ENCODE data around the gene SPATA24. TPM values are rescaled to one million over a fixed set of nuclear protein-coding genes. Genes with fewer than 3 reads are reported as not detected.
A peak's percentile ranks its signal among the peaks of the same experiment; 100 is the strongest.

The SPATA24 gene
- polyA plus RNA-seq, 2 of the 4 experiments (the other 2 are of a cell fraction), result 5.7 to 6.9 TPM

DNA sequence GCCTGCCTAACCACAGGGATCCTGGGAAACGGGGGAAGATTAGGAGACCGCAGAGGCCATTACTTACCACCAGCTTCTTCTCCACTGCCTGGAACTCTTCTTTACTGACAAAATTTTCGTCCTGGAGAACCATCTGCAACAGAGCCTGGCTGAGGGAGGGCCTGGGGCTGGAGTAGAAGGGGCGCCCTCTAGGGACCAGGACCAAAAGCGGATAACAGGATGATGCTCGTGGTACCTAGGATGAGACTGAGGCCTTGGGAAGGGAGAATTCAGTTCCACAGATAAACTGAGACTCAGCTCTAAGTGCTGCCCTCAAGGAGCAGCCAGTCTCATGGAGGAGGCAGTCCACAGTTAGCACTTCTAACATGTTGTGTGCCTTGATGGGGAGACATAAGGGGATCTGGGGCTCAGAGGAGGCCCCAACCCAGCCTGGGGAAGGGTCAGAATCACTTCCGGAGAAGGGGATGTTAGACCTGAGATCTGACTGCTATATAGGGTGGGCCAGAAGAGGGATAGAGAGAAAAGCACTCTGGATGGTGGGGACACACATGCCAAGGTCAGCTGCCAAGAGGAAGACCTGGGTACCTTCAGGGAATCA, 1.2 kb downstream of the SPATA24 start:
- DNase-seq (ENCODE audit: low read depth in 1 of 2, low spot score in 1 of 2) (peak; percentile 63 to 72), FAIRE-seq (no peak), ATAC-seq (peak; percentile 38 to 53; a peak in 3 of 6 replicates)
- no peaks in the 10 kb centered on the region for H3K9me3 ChIP-seq
- peaks cover 18% of the 10 kb centered on the region for H3K4me1 ChIP-seq
- CTCF ChIA-PET, result interaction anchor here (0.9 to 6.1 kb wide), 7 partner anchors 9 to 114 kb away, joined by 3 to 48 read pairs (median 5); partner anchors contain the start of gene PAIP2
- WGBS (ENCODE audit: missing lambda C conversion rate), result 55% methylated on average over 7 of the region's 7 CpGs
- POLR2A ChIA-PET, result interaction anchor here (0.9 kb wide), 1 partner anchor 10 kb away, joined by 3 read pairs; no protein-coding TSS in a partner anchor
- TF ChIP-seq CTCF (IDR thresholded peaks at IDR 0.05) (peak; percentile 58), RAD21 (conservative IDR thresholded peaks at IDR 0.05 in 1 of 2, IDR thresholded peaks at IDR 0.05 in 1 of 2) (peak in 1 of 2 experiments; percentile 52; a peak in 2 of 5 replicates), GATA3 (IDR thresholded peaks at IDR 0.05; ENCODE audit: borderline replicate concordance) (no peak)
- no peak overlapping the region for H3K4me3 ChIP-seq
- H3K27ac ChIP-seq, result peak overlapping the region in 1 of 2 experiments; percentile 91; a peak in 1 of 6 replicates
- H3K4me2 ChIP-seq, result peak overlapping the region; percentile 71

DNA sequence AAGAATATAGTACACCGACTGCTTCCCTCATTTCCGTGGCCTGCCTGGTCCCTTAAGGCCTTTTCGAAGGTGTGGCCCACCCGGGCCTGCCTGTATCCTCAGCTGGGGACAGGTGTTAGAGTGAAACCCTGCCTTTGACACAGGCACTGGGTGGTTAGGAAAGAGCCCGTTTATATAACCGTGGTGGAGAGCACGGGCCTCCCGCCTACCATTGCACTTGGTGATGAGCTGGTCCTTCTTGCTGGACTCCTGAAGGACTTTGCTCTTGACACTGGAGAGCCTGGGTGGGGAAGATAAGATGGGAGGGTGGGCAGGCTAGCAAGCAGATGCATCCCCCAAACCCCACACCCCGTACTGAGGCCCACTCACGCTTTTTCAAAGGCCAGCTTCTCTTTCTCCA, 2.3 kb downstream of the SPATA24 start:
- 83% methylated on average over 10 of the region's 10 CpGs for WGBS (ENCODE audit: missing lambda C conversion rate)
- no peak for ATAC-seq
- Histone ChIP-seq H3K4me1 (peaks cover 18% of the 10 kb centered on the region), H3K4me3 (no peak overlapping the region), H3K9me3 (no peaks in the 10 kb centered on the region), H3K4me2 (no peak overlapping the region), H3K27ac (no peak overlapping the region)
- no peak for DNase-seq (ENCODE audit: low read depth in 1 of 2, low spot score in 1 of 2)
- FAIRE-seq, result no peak
- POLR2A ChIA-PET, result interaction anchor here (0.6 to 0.9 kb wide), 2 partner anchors 9 to 90 kb away, joined by 3 to 4 read pairs; no protein-coding TSS in a partner anchor
- TF ChIP-seq RARB (CRISPR knock-in tag; IDR thresholded peaks at IDR 0.05) (no peak), ATOH8 (CRISPR knock-in tag; IDR thresholded peaks at IDR 0.05; ENCODE audit: low read depth) (no peak), NPAS2 (CRISPR knock-in tag; IDR thresholded peaks at IDR 0.05; ENCODE audit: borderline replicate concordance) (no peak), HDAC2 (IDR thresholded peaks at IDR 0.05) (no peak), FOXS1 (CRISPR knock-in tag; IDR thresholded peaks at IDR 0.05) (no peak), SREBF2 (IDR thresholded peaks at IDR 0.05) (no peak), ELK1 (IDR thresholded peaks at IDR 0.05; ENCODE audit: low read depth, low read length) (no peak), RAD21 (conservative IDR thresholded peaks at IDR 0.05 in 1 of 2, IDR thresholded peaks at IDR 0.05 in 1 of 2) (no peak), RFX5 (IDR thresholded peaks at IDR 0.05) (no peak), CHD2 (IDR thresholded peaks at IDR 0.05; ENCODE audit: low read length, partially characterized antibody) (no peak), FOSB (CRISPR knock-in tag; IDR thresholded peaks at IDR 0.05) (no peak), HEYL (CRISPR knock-in tag; IDR thresholded peaks at IDR 0.05) (no peak), HOXA7 (CRISPR knock-in tag; IDR thresholded peaks at IDR 0.05) (no peak), CBX2 (IDR thresholded peaks at IDR 0.05; ENCODE audit: borderline replicate concordance, low read depth) (no peak), FOSL2 (IDR thresholded peaks at IDR 0.05) (no peak), FOSL2 (CRISPR knock-in tag; IDR thresholded peaks at IDR 0.05) (no peak), POLR2AphosphoS2 (conservative IDR thresholded peaks at IDR 0.05; ENCODE audit: low read length) (no peak), CHD4 (IDR thresholded peaks at IDR 0.05; ENCODE audit: borderline replicate concordance) (no peak)
- TF ChIP-seq, protein P1, sequence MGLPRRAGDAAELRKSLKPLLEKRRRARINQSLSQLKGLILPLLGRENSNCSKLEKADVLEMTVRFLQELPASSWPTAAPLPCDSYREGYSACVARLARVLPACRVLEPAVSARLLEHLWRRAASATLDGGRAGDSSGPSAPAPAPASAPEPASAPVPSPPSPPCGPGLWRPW (IDR thresholded peaks at IDR 0.05), result no peak
- TF ChIP-seq, protein P2, sequence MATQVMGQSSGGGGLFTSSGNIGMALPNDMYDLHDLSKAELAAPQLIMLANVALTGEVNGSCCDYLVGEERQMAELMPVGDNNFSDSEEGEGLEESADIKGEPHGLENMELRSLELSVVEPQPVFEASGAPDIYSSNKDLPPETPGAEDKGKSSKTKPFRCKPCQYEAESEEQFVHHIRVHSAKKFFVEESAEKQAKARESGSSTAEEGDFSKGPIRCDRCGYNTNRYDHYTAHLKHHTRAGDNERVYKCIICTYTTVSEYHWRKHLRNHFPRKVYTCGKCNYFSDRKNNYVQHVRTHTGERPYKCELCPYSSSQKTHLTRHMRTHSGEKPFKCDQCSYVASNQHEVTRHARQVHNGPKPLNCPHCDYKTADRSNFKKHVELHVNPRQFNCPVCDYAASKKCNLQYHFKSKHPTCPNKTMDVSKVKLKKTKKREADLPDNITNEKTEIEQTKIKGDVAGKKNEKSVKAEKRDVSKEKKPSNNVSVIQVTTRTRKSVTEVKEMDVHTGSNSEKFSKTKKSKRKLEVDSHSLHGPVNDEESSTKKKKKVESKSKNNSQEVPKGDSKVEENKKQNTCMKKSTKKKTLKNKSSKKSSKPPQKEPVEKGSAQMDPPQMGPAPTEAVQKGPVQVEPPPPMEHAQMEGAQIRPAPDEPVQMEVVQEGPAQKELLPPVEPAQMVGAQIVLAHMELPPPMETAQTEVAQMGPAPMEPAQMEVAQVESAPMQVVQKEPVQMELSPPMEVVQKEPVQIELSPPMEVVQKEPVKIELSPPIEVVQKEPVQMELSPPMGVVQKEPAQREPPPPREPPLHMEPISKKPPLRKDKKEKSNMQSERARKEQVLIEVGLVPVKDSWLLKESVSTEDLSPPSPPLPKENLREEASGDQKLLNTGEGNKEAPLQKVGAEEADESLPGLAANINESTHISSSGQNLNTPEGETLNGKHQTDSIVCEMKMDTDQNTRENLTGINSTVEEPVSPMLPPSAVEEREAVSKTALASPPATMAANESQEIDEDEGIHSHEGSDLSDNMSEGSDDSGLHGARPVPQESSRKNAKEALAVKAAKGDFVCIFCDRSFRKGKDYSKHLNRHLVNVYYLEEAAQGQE (IDR thresholded peaks at IDR 0.05), result no peak
- TF ChIP-seq, protein P3, sequence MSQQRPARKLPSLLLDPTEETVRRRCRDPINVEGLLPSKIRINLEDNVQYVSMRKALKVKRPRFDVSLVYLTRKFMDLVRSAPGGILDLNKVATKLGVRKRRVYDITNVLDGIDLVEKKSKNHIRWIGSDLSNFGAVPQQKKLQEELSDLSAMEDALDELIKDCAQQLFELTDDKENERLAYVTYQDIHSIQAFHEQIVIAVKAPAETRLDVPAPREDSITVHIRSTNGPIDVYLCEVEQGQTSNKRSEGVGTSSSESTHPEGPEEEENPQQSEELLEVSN (IDR thresholded peaks at IDR 0.05; ENCODE audit: borderline replicate concordance, low read depth), result no peak
- CTCF ChIA-PET, result interaction anchor here (0.9 to 2.5 kb wide), 4 partner anchors 8 to 21 kb away, joined by 3 to 16 read pairs (median 4); no protein-coding TSS in a partner anchor
